Sigmoid colon (tissue), 4 donors: ENCODE results near the gene TRIM9.

Source experiments
- CTCF ChIP-seq, 4 experiments: fragments of 450-650 bp in 3 of 4; fragments of 200-600 bp in 1 of 4; IDR thresholded peaks; one replicate each; pipeline ENCODE4 v1.5.1; 2016 to 2019; ENCODE audit warnings: antibody characterized with exemption in 4 of 4, mild to moderate bottlenecking in 3 of 4, moderate library complexity in 2 of 4
- EP300 ChIP-seq, 4 donors: sonication (generic); formaldehyde crosslinking; IDR thresholded peaks; one replicate each; pipeline ENCODE4 v1.6.1; 2017; ENCODE audit warnings: antibody characterized with exemption in 4 of 4
- POLR2A ChIP-seq, 2 donors: fragments of 450-650 bp; IDR thresholded peaks; one replicate each; pipeline ENCODE4 v1.6.1; 2016; ENCODE audit warnings: antibody characterized with exemption in 2 of 2, mild to moderate bottlenecking in 2 of 2, moderate library complexity in 2 of 2
- POLR2AphosphoS5 ChIP-seq, 4 donors: sonication (generic); formaldehyde crosslinking; IDR thresholded peaks; one replicate each; pipeline ENCODE4 v1.6.1; 2017; ENCODE audit warnings: antibody characterized with exemption in 4 of 4

GRCh38 chr14:51094901-51095853 lies at the start of gene TRIM9:
- TF ChIP-seq CTCF (IDR thresholded peaks at IDR 0.05) = no peak
- TF ChIP-seq EP300 (IDR thresholded peaks at IDR 0.05) = no peak
- TF ChIP-seq POLR2AphosphoS5 (IDR thresholded peaks at IDR 0.05) = peak; percentile 58 to 87 (median 83)
- peak; percentile 49 to 63 for TF ChIP-seq POLR2A (IDR thresholded peaks at IDR 0.05)
